Measurements from ENCODE around the gene EXT2.

The EXT2 gene

GRCh38 chr11:44085330-44085729 is 10.1 kb upstream of the EXT2 start:
- DNase-seq: no peak

- no peak for DNase-seq
Measured at GRCh38 chr11:44088377-44088776, 7.1 kb upstream of the EXT2 start.

- no peak for DNase-seq
Measured at GRCh38 chr11:44088871-44089270, 6.6 kb upstream of the EXT2 start.

GRCh38 chr11:44090539-44090938 is 4.9 kb upstream of the EXT2 start:
- no peak for DNase-seq

GRCh38 chr11:44094260-44094868 is 1.1 kb upstream of the EXT2 start:
- peak in 50 of 56 donors; percentile 9 to 95 (median 58) for DNase-seq

- peak in 1 of 56 donors; percentile 24 for DNase-seq
Measured at GRCh38 chr11:44096360-44097185, 1.1 kb downstream of the EXT2 start.

- DNase-seq: no peak
Measured at GRCh38 chr11:44097821-44098220, 2.3 kb downstream of the EXT2 start.

GRCh38 chr11:44101098-44101497 is 5.6 kb downstream of the EXT2 start:
- no peak for DNase-seq

- no peak for DNase-seq
Measured at GRCh38 chr11:44104481-44105294, 9.2 kb downstream of the EXT2 start.

GRCh38 chr11:44108260-44108659 is 12.8 kb downstream of the EXT2 start:
- DNase-seq: no peak

- DNase-seq: peak in 28 of 56 donors; percentile 4 to 64 (median 18)
Measured at GRCh38 chr11:44110231-44110679, 14.8 kb downstream of the EXT2 start.

- DNase-seq: peak in 4 of 56 donors; percentile 9 to 81 (median 14)
Measured at GRCh38 chr11:44112091-44112821, 16.8 kb downstream of the EXT2 start.

GRCh38 chr11:44113018-44113417 is 17.5 kb downstream of the EXT2 start:
- DNase-seq: no peak

- DNase-seq: no peak
Measured at GRCh38 chr11:44113572-44113971, 18.1 kb downstream of the EXT2 start.

- DNase-seq: no peak
Measured at GRCh38 chr11:44116234-44116830, 20.9 kb downstream of the EXT2 start.

GRCh38 chr11:44120169-44120568 is 24.7 kb downstream of the EXT2 start:
- DNase-seq: no peak

GRCh38 chr11:44125598-44125997 is 30.1 kb downstream of the EXT2 start:
- no peak for DNase-seq

GRCh38 chr11:44126304-44126703 is 30.8 kb downstream of the EXT2 start:
- no peak for DNase-seq

GRCh38 chr11:44127130-44127529 is 31.7 kb downstream of the EXT2 start:
- DNase-seq: no peak

GRCh38 chr11:44128729-44129128 is 33.3 kb downstream of the EXT2 start:
- DNase-seq: no peak

- DNase-seq: peak in 1 of 56 donors; percentile 12
Measured at GRCh38 chr11:44130751-44131150, 35.3 kb downstream of the EXT2 start.
